ENCODE results near the gene GPR17. TPM values are rescaled to one million over a fixed set of nuclear protein-coding genes. Genes with fewer than 3 reads are reported as not detected.

GPR17 gene
- total and polyA plus RNA-seq, 9 of the 15 experiments (the other 6 are each of a cell fraction or from before 2014, with no cell fraction given): not detected

DNA sequence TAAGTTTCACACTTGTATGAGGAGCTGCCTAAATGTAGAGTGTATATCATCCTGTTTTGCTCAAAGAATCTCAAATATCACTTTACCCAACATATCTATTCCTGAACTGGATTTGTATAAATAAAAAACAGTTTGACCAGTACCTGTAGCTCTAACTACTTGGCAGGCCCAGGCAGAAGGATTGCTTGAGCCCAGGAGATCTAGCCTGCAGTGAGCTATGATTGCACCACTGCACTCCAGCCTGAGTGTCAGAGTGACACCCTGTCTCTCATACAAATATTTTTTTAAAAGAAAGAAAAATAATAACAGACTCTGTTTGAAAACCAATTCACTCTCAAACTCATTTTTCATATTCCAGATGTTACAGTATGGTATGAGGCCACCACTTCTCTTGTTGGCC, 37.1 kb downstream of the GPR17 start:
- H3K9me1 ChIP-seq (ENCODE audit: control insufficient read depth, insufficient read depth, low read length): no peaks in the 10 kb centered on the region
- H3K9me3 ChIP-seq (replicated peaks; ENCODE audit: control insufficient read depth, insufficient read depth, low read depth, low read length): no peaks in the 10 kb centered on the region
- H3K79me2 ChIP-seq (ENCODE audit: control insufficient read depth, insufficient read depth, low read length): no peaks in the 10 kb centered on the region
- H3K27ac ChIP-seq (ENCODE audit: extremely low read depth, low read depth, low read length): no peak overlapping the region
- peaks cover 0 to 11% of the 10 kb centered on the region in 2 experiments; a peak in 3 of 5 replicates for H3K4me1 ChIP-seq (replicated peaks in 1 of 2; ENCODE audit: control insufficient read depth in 2 of 2, insufficient read depth in 2 of 2, low read length in 2 of 2)
- intact Hi-C loops (cut with micrococcal nuclease) (no loop called here), in situ Hi-C loops (cut with MboI) (no loop called here)
- H2AFZ ChIP-seq (ENCODE audit: low read depth, low read length): no peak overlapping the region
- no peak for TF ChIP-seq BACH1 (tag; IDR thresholded peaks at IDR 0.05)
- no peak for TF ChIP-seq ZNF212 (CRISPR knock-in tag; IDR thresholded peaks at IDR 0.05)
- no peak for TF ChIP-seq NCOA4 (IDR thresholded peaks at IDR 0.05; ENCODE audit: partially characterized antibody)
- TF ChIP-seq, protein P1, sequence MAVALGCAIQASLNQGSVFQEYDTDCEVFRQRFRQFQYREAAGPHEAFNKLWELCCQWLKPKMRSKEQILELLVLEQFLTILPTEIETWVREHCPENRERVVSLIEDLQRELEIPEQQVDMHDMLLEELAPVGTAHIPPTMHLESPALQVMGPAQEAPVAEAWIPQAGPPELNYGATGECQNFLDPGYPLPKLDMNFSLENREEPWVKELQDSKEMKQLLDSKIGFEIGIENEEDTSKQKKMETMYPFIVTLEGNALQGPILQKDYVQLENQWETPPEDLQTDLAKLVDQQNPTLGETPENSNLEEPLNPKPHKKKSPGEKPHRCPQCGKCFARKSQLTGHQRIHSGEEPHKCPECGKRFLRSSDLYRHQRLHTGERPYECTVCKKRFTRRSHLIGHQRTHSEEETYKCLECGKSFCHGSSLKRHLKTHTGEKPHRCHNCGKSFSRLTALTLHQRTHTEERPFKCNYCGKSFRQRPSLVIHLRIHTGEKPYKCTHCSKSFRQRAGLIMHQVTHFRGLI (CRISPR knock-in tag; IDR thresholded peaks at IDR 0.05): no peak
- TF ChIP-seq RBM25 (IDR thresholded peaks at IDR 0.05; ENCODE audit: low read depth, low read length, severe bottlenecking): no peak
- TF ChIP-seq ARNT (IDR thresholded peaks at IDR 0.05): no peak
- TF ChIP-seq MCM3 (IDR thresholded peaks at IDR 0.05): no peak
- BruUV-seq (replicated peaks): no TSS peak
- DNase-seq (ENCODE audit: extremely low read depth in 1 of 4, low spot score in 3 of 4) (no peak), FAIRE-seq (no peak), ATAC-seq (no peak)
- H3K27me3 ChIP-seq (ENCODE audit: control insufficient read depth in 2 of 2, insufficient read depth in 2 of 2, low read length in 2 of 2): peaks cover 24 to 52% of the 10 kb centered on the region in 2 experiments
- peaks cover 6% of the 10 kb centered on the region; the same call in 1 of the 2 replicates for H4K20me1 ChIP-seq (replicated peaks; ENCODE audit: control insufficient read depth, insufficient read depth, low read length)
- no peak overlapping the region for H3K9ac ChIP-seq (ENCODE audit: insufficient read depth in 1 of 2, low read depth in 2 of 2, low read length in 2 of 2)
- ChIA-PET POLR2A (interaction anchor here (0.6 kb wide), 2 partner anchors 33 to 132 kb away, joined by 4 read pairs; no protein-coding TSS in a partner anchor), CTCF (ENCODE audit: low intra/inter-chr PET ratio) (no interaction called here)
- no peak overlapping the region for H3K4me3 ChIP-seq
- H3K4me2 ChIP-seq (ENCODE audit: insufficient read depth, low read length): no peak overlapping the region
- no peaks in the 10 kb centered on the region for H3K36me3 ChIP-seq (ENCODE audit: control insufficient read depth, insufficient read depth, low read length)

Data from K562 (cell line).